KMS-11 (cell line): ENCODE data around the gene KRTAP4-1.

Experiments
- H2AFZ ChIP-seq: fragments of 200-600 bp; sonication (generic); 2 replicates; pipeline ENCODE4 v1.6.1; 2016; ENCODE audit warnings: antibody characterized with exemption, mixed run types, low read depth
- H3K27ac ChIP-seq: fragments of 200-600 bp; sonication (generic); 2 replicates; pipeline ENCODE4 v1.6.1; 2016; ENCODE audit warnings: mild to moderate bottlenecking, mixed run types
- H3K27me3 ChIP-seq: fragments of 200-600 bp; sonication (generic); 2 replicates; pipeline ENCODE4 v1.6.1; 2017; ENCODE audit warnings: mild to moderate bottlenecking, low read depth, mixed run types, moderate library complexity; ENCODE audit not compliant: insufficient read depth
- H3K36me3 ChIP-seq: fragments of 200-600 bp; sonication (generic); 2 replicates; pipeline ENCODE4 v1.6.1; 2017; ENCODE audit warnings: mild to moderate bottlenecking, mixed run types; ENCODE audit not compliant: insufficient read depth
- H3K4me1 ChIP-seq: fragments of 200-600 bp; sonication (generic); 2 replicates; pipeline ENCODE4 v1.6.1; 2016; ENCODE audit warnings: mild to moderate bottlenecking, low read depth, mixed run types; ENCODE audit not compliant: poor library complexity, severe bottlenecking
- H3K4me2 ChIP-seq: fragments of 200-600 bp; sonication (generic); 2 replicates; pipeline ENCODE4 v1.7.0; 2016; ENCODE audit warnings: mild to moderate bottlenecking, mixed run types
- H3K4me3 ChIP-seq: fragments of 200-600 bp; sonication (generic); IDR thresholded peaks from 2 replicates; pipeline ENCODE4 v1.6.1; 2017; ENCODE audit warnings: low read depth, low read length, mixed read lengths; ENCODE audit not compliant: insufficient read depth
- H3K79me2 ChIP-seq: fragments of 200-600 bp; sonication (generic); 2 replicates; pipeline ENCODE4 v1.6.1; 2016; ENCODE audit warnings: low read depth, mixed run types; ENCODE audit not compliant: insufficient read depth
- H3K9ac ChIP-seq: fragments of 200-600 bp; sonication (generic); 2 replicates; pipeline ENCODE4 v1.6.1; 2016; ENCODE audit warnings: mild to moderate bottlenecking, mixed run types
- H4K20me1 ChIP-seq: fragments of 200-600 bp; sonication (generic); 2 replicates; pipeline ENCODE4 v1.6.1; 2016; ENCODE audit warnings: mild to moderate bottlenecking, mixed run types; ENCODE audit not compliant: insufficient read depth
- CTCF ChIP-seq: fragments of 200-600 bp; sonication (generic); conservative IDR thresholded peaks from 2 replicates; pipeline ENCODE4 v1.6.1; 2017; ENCODE audit warnings: low read depth, mild to moderate bottlenecking, antibody characterized with exemption, low read length, moderate library complexity, mixed read lengths

The KRTAP4-1 gene

GRCh38 chr17:41226051-41226450 is 41.3 kb upstream of the KRTAP4-1 start:
- H3K27me3 ChIP-seq, result no peaks in the 10 kb centered on the region
- H3K27ac ChIP-seq, result no peak overlapping the region
- no peaks in the 10 kb centered on the region for H4K20me1 ChIP-seq
- no peaks in the 10 kb centered on the region for H3K4me1 ChIP-seq
- no peak overlapping the region for H3K4me3 ChIP-seq
- H3K9ac ChIP-seq, result no peak overlapping the region
- H2AFZ ChIP-seq, result no peak overlapping the region
- no peaks in the 10 kb centered on the region for H3K36me3 ChIP-seq
- no peak for TF ChIP-seq CTCF
- no peak overlapping the region for H3K4me2 ChIP-seq
- no peaks in the 10 kb centered on the region for H3K79me2 ChIP-seq

GRCh38 chr17:41223821-41224220 is 39.1 kb upstream of the KRTAP4-1 start:
- no peaks in the 10 kb centered on the region for H3K79me2 ChIP-seq
- no peak overlapping the region for H3K27ac ChIP-seq
- H4K20me1 ChIP-seq, result no peaks in the 10 kb centered on the region
- H2AFZ ChIP-seq, result no peak overlapping the region
- no peak for TF ChIP-seq CTCF
- no peak overlapping the region for H3K4me3 ChIP-seq
- H3K4me1 ChIP-seq, result no peaks in the 10 kb centered on the region
- H3K36me3 ChIP-seq, result no peaks in the 10 kb centered on the region
- no peaks in the 10 kb centered on the region for H3K27me3 ChIP-seq
- no peak overlapping the region for H3K9ac ChIP-seq
- no peak overlapping the region for H3K4me2 ChIP-seq

GRCh38 chr17:41215681-41216080 is 31.0 kb upstream of the KRTAP4-1 start:
- Histone ChIP-seq H3K27me3 (no peaks in the 10 kb centered on the region), H3K27ac (no peak overlapping the region), H3K9ac (no peak overlapping the region), H3K79me2 (no peaks in the 10 kb centered on the region), H4K20me1 (no peaks in the 10 kb centered on the region), H3K4me2 (no peak overlapping the region), H3K36me3 (no peaks in the 10 kb centered on the region), H2AFZ (no peak overlapping the region), H3K4me1 (peaks cover 29% of the 10 kb centered on the region), H3K4me3 (no peak overlapping the region)
- TF ChIP-seq CTCF, result no peak

GRCh38 chr17:41212524-41213169 is 27.9 kb upstream of the KRTAP4-1 start:
- H3K27ac ChIP-seq, result peak overlapping the region; percentile 35
- no peak overlapping the region; the same call in 1 of the 2 replicates for H2AFZ ChIP-seq
- H3K4me3 ChIP-seq, result no peak overlapping the region

More at GRCh38 chr17:41212524-41213169, 27.9 kb upstream of the KRTAP4-1 start:
- TF ChIP-seq CTCF, result no peak
- H3K4me1 ChIP-seq, result peaks cover 29% of the 10 kb centered on the region
- H3K27me3 ChIP-seq, result no peaks in the 10 kb centered on the region
- no peaks in the 10 kb centered on the region for H3K79me2 ChIP-seq
- no peaks in the 10 kb centered on the region for H4K20me1 ChIP-seq
- no peak overlapping the region for H3K9ac ChIP-seq
- H3K36me3 ChIP-seq, result no peaks in the 10 kb centered on the region
- H3K4me2 ChIP-seq, result peak overlapping the region; percentile 59
